Stimulated activated CD8-positive, alpha-beta memory T cell treated with anti-CD3 and anti-CD28 coated beads, Interleukin-4, amount 100 ng/mL, for 1 hour (primary cell): Measurements from ENCODE around the gene CRTAC1.
"Not testable (repeated sequence)": the region's sequence is repeated elsewhere in the genome, so short reads cannot be mapped to it uniquely, and the experiment has no call there.

Experiments used
- DNase-seq, 2 donors: peaks; one replicate each; pipeline ENCODE4 v3.0.0-alpha.2; 2020; ENCODE audit warnings: low read depth in 2 of 2, low spot score in 1 of 2

Gene CRTAC1

DNA sequence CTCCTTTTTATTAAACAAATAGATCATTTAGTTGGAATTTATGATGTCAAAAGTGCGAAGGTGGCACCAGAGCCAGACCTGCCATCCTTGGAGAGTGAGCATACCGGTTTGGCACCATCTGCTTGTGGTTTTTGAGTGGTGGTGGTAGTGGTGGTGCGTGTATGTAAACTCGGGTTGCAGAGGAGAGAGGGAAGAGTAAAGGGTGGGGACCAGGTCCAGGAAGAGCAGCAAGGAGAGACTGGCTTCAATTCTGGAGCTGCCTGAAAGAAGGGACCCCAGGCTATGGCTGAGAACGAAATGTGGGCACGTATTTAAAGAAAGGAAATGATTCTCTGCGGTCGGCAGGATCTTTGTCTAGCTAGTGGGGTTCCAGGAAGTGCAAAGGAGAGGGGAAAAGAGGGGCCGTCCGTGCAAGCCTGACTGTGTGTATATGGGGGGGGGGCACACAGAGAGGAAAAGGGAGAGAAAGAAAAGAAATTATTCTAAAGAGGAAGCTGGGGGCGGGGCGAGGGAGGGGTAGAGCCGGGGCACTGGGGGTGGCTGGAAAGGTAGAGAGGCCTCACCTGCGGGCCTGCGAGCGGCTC lies 181.2 kb downstream of the CRTAC1 start:
- DNase-seq: no peak

GRCh38 chr10:97844678-97845077 lies 185.7 kb downstream of the CRTAC1 start:
- no peak for DNase-seq

GRCh38 chr10:97843972-97844371 lies 186.4 kb downstream of the CRTAC1 start:
- not testable (repeated sequence) for DNase-seq

DNA sequence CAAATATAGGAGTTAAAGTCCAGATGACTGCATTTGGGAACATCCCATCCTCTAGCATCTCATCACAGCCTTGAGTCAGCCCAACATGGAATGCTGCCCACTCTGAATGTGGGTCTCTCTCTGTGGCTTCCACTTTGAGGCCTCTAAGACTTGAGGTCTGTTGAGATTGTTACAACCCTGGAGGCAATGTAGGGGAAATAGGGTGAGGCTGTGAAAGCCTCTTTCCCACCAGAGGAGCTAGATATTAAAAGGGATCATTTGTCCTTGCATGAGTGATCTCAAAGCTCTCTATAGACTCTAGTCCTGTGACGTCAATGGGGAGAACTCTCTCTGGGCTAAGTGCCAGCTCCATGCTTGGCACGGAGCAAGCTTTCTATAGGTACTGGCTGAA lies 187.1 kb downstream of the CRTAC1 start:
- DNase-seq: no peak

- no peak for DNase-seq
Measured at GRCh38 chr10:97842656-97843280, 187.7 kb downstream of the CRTAC1 start.

DNA sequence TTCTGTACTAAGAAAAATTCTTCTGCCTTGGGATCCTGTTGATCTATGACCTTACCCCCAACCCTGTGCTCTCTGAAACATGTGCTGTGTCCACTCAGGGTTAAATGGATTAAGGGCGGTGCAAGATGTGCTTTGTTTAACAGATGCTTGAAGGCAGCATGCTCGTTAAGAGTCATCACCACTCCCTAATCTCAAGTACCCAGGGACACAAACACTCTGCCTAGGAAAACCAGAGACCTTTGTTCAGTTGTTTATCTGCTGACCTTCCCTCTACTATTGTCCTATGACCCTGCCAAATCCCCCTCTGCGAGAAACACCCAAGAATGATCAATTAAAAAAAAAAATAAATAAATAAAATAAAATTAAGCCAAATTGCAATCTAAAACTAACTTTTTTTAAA lies 188.3 kb downstream of the CRTAC1 start:
- DNase-seq: not testable (repeated sequence)

DNA sequence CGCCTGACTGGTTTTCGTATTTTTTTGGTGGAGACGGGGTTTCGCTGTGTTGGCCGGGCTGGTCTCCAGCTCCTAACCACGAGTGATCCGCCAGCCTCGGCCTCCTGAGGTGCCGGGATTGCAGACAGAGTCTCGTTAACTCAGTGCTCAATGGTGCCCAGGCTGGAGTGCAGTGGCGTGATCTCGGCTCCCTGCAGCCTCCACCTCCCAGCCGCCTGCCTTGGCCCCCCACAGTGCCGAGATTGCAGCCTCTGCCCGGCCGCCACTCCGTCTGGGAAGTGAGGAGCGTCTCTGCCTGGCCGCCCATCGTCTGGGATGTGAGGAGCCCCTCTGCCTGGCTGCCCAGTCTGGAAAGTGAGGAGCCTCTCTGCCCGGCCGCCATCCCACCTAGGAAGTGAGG lies 189.3 kb downstream of the CRTAC1 start:
- DNase-seq: not testable (repeated sequence)

DNA sequence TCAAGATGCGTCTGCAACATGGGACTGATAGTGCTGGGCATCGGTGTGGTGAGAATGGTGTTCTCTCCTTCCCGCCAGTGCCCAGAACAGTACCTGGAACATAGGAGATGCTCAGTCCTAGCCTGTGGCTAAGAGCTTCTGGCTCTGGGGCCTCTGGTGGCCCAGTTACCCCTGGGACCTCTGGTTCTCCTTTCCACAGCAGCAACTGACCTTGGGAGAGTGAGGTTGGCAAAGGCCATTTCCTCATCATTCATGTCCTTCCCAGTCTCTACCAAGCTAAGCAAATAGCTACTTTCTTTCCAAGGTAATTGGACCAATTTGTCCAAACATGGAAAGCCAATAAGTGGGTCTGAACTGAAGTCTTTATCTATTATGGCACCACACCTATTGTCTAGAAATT lies 192.3 kb downstream of the CRTAC1 start:
- DNase-seq: no peak

- no peak for DNase-seq
Measured at GRCh38 chr10:97836446-97836845, 194.0 kb downstream of the CRTAC1 start.

DNA sequence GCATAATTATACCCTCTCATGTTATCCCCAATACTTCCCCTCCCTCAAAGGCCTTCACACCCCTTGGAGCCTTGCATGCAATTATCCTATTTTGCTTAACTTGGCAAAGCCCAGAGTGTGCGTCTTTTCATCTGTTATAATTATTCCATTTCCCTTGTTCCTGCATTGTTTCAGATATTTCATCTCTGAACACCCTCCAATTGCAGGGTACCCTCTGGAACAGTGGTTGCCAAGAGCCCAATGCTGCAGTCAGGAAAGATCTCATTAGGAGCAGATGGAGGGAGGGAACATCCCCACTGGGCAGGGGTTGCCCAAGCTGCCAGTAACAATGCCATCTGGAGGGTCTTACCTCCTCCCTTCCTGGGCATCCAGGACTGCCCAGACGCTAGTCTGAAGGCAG lies 199.2 kb downstream of the CRTAC1 start:
- DNase-seq: no peak

DNA sequence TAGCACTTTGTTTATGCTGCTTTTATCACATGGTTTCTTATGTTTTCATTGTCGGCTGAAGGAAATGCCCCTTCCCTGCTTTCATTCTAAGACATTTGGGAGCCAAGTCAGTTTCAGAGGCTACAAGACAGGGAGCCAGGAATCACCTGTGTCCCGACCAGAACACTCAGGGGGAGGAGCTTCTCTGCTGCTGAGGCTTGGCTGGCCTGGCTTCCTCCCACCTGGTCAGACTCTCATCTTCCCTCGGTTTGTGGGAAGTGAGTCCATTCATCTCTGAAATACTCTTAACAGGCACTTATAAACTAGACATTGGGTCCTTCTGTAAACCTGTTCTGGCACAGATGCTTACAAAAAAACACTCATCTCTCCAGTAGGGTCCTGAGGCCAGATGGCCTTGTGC lies 200.4 kb downstream of the CRTAC1 start:
- no peak for DNase-seq

GRCh38 chr10:97828721-97829120 lies 201.7 kb downstream of the CRTAC1 start:
- DNase-seq: no peak

DNA sequence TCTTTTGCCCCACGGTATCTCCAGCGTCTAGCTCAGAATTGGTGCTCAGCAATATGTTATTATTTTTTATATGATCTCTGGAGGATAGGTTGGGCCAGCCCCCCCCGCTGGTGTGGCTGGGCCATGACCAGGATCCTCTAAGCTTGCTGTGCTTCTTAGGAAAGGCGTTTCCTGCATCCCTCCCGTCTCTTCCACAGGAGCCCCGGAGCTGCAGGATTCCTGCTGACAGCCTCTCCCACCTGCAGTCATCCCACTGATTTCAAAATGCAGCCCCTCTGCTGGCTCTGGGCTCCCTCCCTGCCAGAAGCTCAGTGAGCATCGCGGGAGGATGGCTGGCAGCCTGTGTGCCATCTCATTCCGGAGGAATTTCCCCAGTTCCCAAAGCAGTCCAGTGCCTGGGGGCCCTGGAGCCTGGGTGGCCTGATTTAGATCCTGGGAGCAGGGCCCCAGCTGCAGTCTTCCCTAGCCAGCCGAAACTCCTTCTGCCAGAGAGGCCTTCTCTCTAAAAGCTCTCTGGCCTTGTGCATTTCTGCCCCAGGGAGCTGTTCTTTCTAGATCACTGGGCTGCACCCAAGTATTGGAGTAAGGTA lies 202.6 kb downstream of the CRTAC1 start:
- DNase-seq: no peak

- no peak for DNase-seq
Measured at GRCh38 chr10:97826892-97827291, 203.5 kb downstream of the CRTAC1 start.

GRCh38 chr10:97825020-97825760 lies 205.2 kb downstream of the CRTAC1 start:
- no peak for DNase-seq

GRCh38 chr10:97823734-97824133 lies 206.7 kb downstream of the CRTAC1 start:
- no peak for DNase-seq

- DNase-seq: no peak
Measured at GRCh38 chr10:97822261-97822687, 208.1 kb downstream of the CRTAC1 start.

DNA sequence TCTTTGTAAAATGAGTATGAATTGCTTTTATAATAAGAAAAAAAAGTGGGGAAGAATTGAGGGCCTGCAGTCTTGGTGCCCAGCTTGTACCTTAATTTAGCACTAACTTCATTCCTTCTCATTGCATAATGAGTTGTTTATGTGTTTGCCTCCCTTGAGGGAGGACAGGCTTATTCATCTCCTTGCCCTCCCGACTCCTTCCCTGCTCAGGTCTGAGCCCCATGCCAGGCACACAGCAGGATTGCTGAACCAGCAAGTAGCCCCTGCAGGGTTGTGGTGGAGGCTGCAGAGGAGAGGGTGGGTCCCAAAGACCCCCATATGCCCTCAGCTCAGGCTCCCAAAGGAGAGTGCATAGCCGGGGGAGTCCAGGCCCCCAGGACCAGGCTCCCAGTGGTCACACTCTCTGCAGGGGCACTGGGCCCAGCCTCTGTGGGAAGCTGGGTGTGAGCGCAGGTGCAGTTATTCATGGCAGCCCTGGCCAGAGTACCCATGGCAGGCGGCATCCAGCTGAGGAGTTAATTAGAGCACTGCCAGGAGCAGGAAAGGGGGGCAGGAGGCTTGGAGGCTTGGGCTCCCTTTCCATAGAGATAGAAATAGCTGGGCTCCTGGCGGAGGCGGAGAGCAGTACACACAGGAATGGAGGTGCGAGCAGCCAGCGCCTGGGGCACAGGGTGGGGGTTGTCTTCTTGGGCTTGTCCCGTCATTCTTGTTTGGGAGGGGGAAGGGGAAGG lies 208.9 kb downstream of the CRTAC1 start:
- DNase-seq: no peak

- DNase-seq: no peak
Measured at GRCh38 chr10:97820096-97820704, 210.2 kb downstream of the CRTAC1 start.

DNA sequence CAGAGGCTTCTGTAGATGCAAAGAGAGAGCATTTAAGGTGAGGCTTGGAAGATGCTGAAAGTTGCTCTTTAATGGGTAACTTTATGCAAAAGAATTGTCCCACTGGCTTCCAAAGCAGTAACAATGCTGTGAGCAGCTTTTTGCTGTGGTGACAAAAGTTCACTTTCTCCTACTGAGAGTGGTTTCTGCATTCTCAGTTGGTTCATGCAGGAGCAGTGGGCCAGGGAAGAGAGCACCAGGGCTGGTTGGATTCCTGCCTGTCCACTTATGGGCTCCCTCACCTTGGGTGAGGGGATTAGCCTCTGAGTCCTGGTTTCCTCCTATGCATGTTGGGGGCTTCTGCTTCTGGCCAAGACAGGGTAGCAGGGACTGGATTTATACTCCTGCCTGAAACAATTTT lies 211.8 kb downstream of the CRTAC1 start:
- DNase-seq: no peak

DNA sequence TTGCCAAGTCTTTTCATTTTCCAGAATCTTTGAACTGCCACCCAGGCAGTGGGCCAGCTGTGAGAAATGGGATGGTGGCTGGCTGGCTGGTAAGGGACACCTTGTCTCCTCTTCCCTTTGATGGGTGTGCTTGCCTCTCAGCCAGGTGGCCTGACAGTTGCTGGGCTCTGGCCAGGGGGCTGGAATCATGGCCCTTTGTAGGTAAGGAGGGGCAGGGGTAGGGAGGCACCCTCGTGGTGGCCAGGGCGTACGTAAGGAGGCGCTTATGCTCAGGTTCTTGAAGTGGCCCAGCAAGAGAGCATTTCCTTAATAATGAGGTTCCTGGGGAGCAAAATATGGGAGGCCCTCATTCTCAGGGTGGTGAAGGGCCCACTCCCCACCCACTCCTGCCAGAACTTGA lies 213.8 kb downstream of the CRTAC1 start:
- no peak for DNase-seq
